PFSK-1 (cell line): ENCODE data around the gene FEM1B.

Experiments
- POLR2AphosphoS5 ChIP-seq: IDR thresholded peaks from 2 replicates; pipeline ENCODE4 v1.6.1; 2012; ENCODE audit warnings: low read depth, mild to moderate bottlenecking, control low read depth, low read length, moderate library complexity
- SIN3A ChIP-seq: IDR thresholded peaks from 2 replicates; pipeline ENCODE4 v1.6.1; 2012; ENCODE audit warnings: mild to moderate bottlenecking, low read length, moderate library complexity, borderline replicate concordance; ENCODE audit not compliant: insufficient read depth
- TAF1 ChIP-seq: IDR thresholded peaks from 2 replicates; pipeline ENCODE4 v1.6.1; 2012; ENCODE audit warnings: low read length, control low read depth, borderline replicate concordance; ENCODE audit not compliant: insufficient read depth
- TF ChIP-seq, protein P1 (sequence below), 2 experiments: IDR thresholded peaks; 2 replicates each; pipeline versions ENCODE4 v1.6.1 to v1.8.0; 2011 to 2012; ENCODE audit warnings: low read depth in 2 of 2, low read length in 2 of 2, control low read depth in 1 of 2, inconsistent platforms in 1 of 2, mild to moderate bottlenecking in 1 of 2, moderate library complexity in 1 of 2; ENCODE audit not compliant: insufficient read depth in 1 of 2

DNA sequence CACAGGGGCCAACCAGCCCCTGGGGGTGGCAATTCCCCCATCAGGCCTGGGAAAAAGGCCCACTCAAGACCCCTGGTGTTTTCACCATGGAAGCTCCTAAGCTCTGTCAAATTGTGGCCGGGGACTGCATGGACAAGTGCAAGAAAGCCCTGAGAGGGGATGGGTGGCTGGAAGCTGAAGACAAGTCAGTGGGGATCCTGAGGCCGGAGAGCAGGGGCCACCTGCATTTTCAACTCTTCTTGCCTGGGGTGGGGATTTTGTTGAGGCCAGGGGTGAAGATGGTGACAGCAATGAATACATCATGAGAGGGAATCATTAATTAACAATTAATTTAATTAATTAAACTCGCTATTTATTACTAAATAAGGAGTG, 33.9 kb downstream of the FEM1B start:
- TF ChIP-seq, protein P1, sequence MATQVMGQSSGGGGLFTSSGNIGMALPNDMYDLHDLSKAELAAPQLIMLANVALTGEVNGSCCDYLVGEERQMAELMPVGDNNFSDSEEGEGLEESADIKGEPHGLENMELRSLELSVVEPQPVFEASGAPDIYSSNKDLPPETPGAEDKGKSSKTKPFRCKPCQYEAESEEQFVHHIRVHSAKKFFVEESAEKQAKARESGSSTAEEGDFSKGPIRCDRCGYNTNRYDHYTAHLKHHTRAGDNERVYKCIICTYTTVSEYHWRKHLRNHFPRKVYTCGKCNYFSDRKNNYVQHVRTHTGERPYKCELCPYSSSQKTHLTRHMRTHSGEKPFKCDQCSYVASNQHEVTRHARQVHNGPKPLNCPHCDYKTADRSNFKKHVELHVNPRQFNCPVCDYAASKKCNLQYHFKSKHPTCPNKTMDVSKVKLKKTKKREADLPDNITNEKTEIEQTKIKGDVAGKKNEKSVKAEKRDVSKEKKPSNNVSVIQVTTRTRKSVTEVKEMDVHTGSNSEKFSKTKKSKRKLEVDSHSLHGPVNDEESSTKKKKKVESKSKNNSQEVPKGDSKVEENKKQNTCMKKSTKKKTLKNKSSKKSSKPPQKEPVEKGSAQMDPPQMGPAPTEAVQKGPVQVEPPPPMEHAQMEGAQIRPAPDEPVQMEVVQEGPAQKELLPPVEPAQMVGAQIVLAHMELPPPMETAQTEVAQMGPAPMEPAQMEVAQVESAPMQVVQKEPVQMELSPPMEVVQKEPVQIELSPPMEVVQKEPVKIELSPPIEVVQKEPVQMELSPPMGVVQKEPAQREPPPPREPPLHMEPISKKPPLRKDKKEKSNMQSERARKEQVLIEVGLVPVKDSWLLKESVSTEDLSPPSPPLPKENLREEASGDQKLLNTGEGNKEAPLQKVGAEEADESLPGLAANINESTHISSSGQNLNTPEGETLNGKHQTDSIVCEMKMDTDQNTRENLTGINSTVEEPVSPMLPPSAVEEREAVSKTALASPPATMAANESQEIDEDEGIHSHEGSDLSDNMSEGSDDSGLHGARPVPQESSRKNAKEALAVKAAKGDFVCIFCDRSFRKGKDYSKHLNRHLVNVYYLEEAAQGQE (IDR thresholded peaks at IDR 0.05; ENCODE audit: insufficient read depth in 1 of 2, low read depth in 2 of 2, low read length in 2 of 2): no peak
- TF ChIP-seq POLR2AphosphoS5 (no peak), TAF1 (no peak), SIN3A (no peak)
